Esophagus squamous epithelium (tissue), 4 donors: Measurements from ENCODE around the gene ZBTB8B.
"Not testable (repeated sequence)": the region's sequence is repeated elsewhere in the genome, so short reads cannot be mapped to it uniquely, and the experiment has no call there.

Experiments
- CTCF ChIP-seq, 6 experiments: fragments of 450-650 bp in 4 of 6; fragments of 200-600 bp in 2 of 6; sonication (generic) in 2 of 6; IDR thresholded peaks; one replicate each; pipeline ENCODE4 v1.5.1; 2016 to 2019; ENCODE audit warnings: antibody characterized with exemption in 6 of 6, mild to moderate bottlenecking in 4 of 6, moderate library complexity in 4 of 6
- POLR2A ChIP-seq, 4 donors: fragments of 450-650 bp; IDR thresholded peaks; one replicate each; pipeline ENCODE4 v1.6.1; 2017; ENCODE audit warnings: antibody characterized with exemption in 4 of 4, mild to moderate bottlenecking in 4 of 4, moderate library complexity in 3 of 4

DNA sequence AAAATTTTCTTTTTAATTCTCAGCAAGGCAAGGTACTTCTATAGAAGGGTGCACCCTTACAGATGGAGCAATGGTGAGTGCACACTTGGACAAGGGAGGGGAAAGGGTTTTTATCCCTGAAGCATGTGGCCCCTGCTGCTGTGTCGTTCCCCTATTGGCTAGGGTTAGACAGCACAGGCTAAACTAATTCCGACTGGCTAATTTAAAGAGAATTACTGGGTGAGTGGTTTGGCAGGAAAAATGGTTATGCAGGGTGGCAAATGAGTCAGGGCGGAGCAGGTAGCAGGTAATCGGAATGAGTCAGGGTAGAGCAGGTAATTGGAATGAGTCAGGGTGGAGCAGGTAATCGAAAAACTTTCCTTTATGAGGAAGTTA is 15.4 kb upstream of the ZBTB8B start:
- TF ChIP-seq CTCF, POLR2A (IDR thresholded peaks at IDR 0.05): not testable (repeated sequence)
